HG03571 (cell line): ENCODE data around the gene C14orf180.

ENCODE experiments used
- ATAC-seq: cut with Tn5 transposase; IDR thresholded peaks from one replicate; pipeline ENCODE4 v1.9.1; 2021; ENCODE audit not compliant: unreplicated experiment

The C14orf180 gene

DNA sequence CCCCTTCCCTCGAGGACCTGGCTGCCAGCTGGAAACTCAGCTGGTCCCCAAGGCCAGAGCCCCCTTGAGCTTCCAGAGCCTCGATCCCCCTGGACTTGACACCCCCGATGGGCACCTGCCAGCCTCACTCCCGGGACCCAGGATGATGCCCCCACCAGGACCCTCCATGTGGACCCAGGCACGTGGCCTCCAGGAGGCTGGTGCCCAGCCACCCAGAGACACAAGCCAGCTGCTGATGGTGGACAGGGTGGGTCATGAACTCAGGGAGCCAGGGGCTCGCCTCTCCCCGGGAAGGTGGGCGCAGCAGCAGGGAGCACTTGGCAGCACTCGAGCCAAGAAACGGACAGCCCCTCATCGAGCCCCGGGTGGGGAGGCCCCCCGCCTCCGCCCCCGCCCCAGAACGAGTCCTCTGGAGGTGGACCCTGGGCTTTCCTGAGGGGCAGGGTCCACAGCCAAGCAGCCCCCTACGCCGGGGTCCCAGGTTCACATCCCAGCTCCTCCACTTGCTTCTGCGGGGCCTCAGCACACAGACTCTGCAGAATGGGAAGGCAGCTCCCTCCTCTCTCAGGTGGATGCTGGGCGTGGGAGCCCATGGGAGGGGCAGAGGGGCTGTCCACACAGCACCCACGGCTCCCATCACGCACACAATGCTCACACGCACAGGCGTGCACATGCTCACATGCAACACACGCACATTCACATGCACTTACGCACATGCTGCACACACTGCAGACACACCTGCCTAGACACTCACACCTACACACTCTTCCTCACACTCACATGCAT is 12.1 kb downstream of the C14orf180 start:
- no peak for ATAC-seq

GRCh38 chr14:104592292-104592672 is 12.7 kb downstream of the C14orf180 start:
- ATAC-seq: no peak

GRCh38 chr14:104592785-104593184 is 13.2 kb downstream of the C14orf180 start:
- ATAC-seq: no peak

DNA sequence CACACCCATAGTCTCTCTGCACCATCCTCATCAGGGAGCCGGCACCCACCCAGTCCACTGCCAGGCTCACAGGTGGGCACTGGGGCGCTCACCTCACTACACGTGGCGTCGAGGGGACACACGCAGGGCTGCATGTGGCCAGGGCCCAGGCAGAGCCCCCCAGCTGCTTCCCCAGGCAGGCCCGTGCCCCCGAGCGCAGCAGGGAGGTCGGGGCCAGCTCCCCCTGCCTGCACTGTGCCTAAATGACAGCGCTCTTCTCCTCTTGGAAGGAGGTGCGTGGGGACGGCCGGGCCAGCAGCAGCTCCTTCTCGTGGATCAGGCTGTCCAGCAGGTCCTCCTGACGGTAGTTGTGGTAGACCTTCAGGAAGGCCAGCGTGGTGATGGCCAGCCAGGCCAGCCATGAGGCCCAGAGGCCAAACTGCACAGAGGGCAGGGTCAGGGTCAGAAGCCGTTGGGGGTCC is 13.7 kb downstream of the C14orf180 start:
- ATAC-seq: no peak

- no peak for ATAC-seq
Measured at GRCh38 chr14:104593710-104594136, 14.2 kb downstream of the C14orf180 start.

GRCh38 chr14:104594310-104595046 is 14.9 kb downstream of the C14orf180 start:
- no peak for ATAC-seq

DNA sequence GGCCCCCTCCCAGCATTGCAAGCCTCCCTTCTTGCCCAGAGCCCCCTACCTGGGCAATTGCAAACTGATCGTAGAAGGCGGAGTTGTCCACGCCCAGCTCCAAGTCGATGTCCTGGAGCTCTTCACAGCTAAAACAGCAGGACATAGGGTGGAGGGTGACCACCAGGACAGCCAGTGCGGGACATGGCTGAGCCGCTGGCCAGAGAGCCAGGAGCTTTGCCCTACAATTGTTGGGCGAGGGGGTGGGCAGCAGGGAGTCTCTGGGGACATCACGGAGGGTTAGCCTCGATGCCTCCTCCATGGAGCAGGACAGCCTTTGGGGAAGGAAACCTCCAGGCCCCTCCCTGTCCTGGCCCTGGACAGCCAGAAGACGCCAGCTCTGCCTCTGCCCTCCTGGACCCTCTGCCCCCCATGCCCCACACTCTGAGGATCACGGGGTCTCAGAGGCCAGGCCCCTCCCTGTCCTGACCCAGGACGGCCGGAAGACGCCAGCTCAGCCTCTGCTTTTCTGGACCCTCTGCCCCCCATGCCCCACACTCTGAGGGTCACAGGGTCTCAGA is 15.6 kb downstream of the C14orf180 start:
- ATAC-seq: no peak

DNA sequence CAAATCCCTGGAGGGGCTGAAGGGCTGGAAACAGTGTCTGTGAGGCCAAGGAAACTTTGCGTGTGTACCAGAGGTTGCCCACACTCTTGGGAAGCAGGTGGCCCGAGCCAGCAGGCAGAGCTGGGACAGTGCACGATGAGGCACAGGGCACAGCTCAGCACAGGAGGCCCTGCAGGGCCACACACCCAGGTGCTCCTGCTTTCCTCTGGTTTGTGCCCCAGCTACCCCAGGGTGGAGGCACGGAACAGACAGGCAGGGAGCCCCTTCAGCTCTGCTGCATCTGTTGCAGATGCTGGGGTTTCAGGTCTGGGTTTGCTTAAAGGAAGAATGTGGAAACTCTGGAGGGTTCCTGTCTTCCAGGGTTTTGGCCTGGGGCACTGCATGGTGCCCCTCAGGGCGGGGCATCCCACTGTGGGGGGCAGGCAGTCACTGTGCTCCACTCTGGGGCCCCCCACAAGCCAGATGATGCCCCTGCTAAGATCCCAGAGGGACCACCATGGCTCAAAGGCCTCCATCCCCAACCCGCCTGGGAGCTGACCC is 16.4 kb downstream of the C14orf180 start:
- no peak for ATAC-seq

- ATAC-seq: no peak
Measured at GRCh38 chr14:104596451-104596918, 16.9 kb downstream of the C14orf180 start.

DNA sequence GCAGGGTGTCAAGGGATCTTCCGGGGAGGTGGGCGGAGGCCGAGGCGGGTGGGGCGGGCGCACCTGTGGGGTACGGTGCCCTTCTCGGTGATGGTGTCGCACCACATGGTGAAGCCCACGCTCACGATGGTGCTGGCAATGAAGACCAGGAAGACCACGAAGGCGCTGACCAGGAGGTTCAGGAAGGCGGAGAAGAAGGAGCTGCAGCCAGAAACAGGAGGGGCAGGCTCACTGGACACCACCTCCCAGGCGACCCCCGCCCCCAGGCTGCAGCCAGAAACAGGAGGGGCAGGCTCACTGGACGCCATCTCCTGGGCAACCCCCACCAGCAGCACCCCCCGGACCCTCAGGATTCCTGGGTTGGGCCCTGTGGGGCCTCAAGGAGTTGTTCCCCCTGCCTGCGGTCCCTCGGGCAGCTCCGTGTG is 17.4 kb downstream of the C14orf180 start:
- ATAC-seq: no peak

DNA sequence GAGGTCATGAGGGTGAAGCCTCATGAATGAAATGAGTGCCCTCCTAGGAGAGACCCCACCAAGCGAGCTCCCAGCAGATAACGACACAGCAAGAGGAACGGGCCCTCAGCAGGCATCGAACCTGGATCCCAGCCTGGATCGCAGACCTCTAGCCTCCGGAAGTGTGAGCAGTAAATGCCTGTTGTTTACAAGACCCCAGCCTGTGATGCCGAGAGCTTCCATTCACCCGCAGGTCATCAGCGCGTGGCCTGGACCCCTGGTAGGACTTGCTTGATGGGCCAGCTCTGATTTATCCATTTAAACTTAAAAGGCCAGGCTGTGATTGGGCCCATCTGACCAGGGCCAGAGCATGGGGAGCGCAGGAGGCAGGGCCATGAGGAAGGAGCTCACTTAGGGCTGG is 18.0 kb downstream of the C14orf180 start:
- ATAC-seq: no peak

GRCh38 chr14:104598039-104598909 is 18.7 kb downstream of the C14orf180 start:
- no peak for ATAC-seq

GRCh38 chr14:104598910-104599273 is 19.3 kb downstream of the C14orf180 start:
- no peak for ATAC-seq

- no peak for ATAC-seq
Measured at GRCh38 chr14:104599446-104599845, 19.9 kb downstream of the C14orf180 start.

GRCh38 chr14:104600141-104600643 is 20.6 kb downstream of the C14orf180 start:
- no peak for ATAC-seq

GRCh38 chr14:104600805-104601204 is 21.2 kb downstream of the C14orf180 start:
- no peak for ATAC-seq

DNA sequence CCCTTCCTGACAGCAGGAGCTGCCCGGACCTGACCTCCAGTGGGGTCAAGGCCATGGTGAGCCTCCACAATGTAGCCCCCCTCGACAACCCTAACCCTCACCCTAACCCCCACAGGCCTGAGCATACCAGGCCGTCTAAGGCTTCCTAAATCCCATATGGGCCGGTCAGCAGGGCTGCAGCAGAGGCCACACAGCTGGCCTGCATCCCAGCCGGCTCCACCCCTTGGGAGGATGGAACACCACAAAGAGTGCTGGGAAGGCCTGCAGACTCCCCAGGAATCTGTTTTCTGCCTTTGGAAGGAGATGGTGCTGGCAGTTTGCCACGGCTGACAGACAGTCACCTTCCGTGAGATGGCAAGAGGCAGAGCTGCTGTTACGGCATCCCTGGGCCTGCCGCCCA is 22.2 kb downstream of the C14orf180 start:
- ATAC-seq: no peak

- no peak for ATAC-seq
Measured at GRCh38 chr14:104602315-104602932, 22.9 kb downstream of the C14orf180 start.

- ATAC-seq: no peak
Measured at GRCh38 chr14:104602933-104603325, 23.4 kb downstream of the C14orf180 start.
